ENCODE data around the gene EIF2S3. TPM values are rescaled to one million over a fixed set of nuclear protein-coding genes. Genes with fewer than 3 reads are reported as not detected.
A peak's percentile ranks its signal among the peaks of the same experiment; 100 is the strongest.

EIF2S3 gene
- total and polyA plus RNA-seq, 2 of the 8 experiments (the other 6 are each of a cell fraction or from before 2014, with no cell fraction given) = 65.5 to 259 TPM

- TF ChIP-seq, protein P1, sequence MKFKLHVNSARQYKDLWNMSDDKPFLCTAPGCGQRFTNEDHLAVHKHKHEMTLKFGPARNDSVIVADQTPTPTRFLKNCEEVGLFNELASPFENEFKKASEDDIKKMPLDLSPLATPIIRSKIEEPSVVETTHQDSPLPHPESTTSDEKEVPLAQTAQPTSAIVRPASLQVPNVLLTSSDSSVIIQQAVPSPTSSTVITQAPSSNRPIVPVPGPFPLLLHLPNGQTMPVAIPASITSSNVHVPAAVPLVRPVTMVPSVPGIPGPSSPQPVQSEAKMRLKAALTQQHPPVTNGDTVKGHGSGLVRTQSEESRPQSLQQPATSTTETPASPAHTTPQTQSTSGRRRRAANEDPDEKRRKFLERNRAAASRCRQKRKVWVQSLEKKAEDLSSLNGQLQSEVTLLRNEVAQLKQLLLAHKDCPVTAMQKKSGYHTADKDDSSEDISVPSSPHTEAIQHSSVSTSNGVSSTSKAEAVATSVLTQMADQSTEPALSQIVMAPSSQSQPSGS (IDR thresholded peaks at IDR 0.05; ENCODE audit: low read length) = no peak
- TF ChIP-seq SP4 (IDR thresholded peaks at IDR 0.05; ENCODE audit: low read length) (peak; percentile 98), GABPA (IDR thresholded peaks at IDR 0.05; ENCODE audit: borderline replicate concordance, insufficient read depth, low read length) (no peak), KDM1A (IDR thresholded peaks at IDR 0.05; ENCODE audit: borderline replicate concordance, low read length) (no peak), JUND (IDR thresholded peaks at IDR 0.05; ENCODE audit: low read length) (peak; percentile 80), POLR2AphosphoS5 (IDR thresholded peaks at IDR 0.05; ENCODE audit: low read depth, low read length) (peak; percentile 55), HDAC6 (IDR thresholded peaks at IDR 0.05; ENCODE audit: low read depth, low read length) (no peak), CTCF (IDR thresholded peaks at IDR 0.05; ENCODE audit: control extremely low read depth in 1 of 3, insufficient read depth in 1 of 3, low read depth in 1 of 3, low read length in 3 of 3) (peak; percentile 42 to 52 (median 44))
Observed at GRCh38 chrX:24054182-24055042, at the start of gene EIF2S3 (continued).

All from H1 (cell line).